Measurements from ENCODE around the gene TRIM2. TPM values are rescaled to one million over a fixed set of nuclear protein-coding genes. Genes with fewer than 3 reads are reported as not detected.

The TRIM2 gene
- total RNA-seq, 1 donor = 38.0 TPM

DNA sequence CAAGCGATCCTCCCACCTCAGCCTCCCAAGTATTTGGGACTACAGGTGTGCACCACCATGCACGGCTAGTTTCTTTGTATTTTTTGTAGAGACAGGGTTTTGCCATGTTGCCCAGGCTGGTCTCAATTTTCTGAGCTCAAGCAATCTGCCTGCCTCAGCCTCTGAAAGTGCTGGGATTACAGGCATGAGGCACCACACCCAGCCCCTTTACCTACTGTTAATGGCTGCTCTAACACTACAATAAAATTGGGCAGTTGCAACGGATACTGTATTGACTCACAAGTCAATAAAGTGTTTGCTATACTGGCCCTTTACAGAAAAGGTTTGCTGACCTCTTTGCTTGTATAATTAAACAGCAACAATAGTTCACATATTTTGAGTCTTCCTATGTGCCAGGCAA is 41.5 kb downstream of the TRIM2 start:
- H3K4me3 ChIP-seq (ENCODE audit: low read depth, low read length) = no peak overlapping the region
- TF ChIP-seq, protein P1, sequence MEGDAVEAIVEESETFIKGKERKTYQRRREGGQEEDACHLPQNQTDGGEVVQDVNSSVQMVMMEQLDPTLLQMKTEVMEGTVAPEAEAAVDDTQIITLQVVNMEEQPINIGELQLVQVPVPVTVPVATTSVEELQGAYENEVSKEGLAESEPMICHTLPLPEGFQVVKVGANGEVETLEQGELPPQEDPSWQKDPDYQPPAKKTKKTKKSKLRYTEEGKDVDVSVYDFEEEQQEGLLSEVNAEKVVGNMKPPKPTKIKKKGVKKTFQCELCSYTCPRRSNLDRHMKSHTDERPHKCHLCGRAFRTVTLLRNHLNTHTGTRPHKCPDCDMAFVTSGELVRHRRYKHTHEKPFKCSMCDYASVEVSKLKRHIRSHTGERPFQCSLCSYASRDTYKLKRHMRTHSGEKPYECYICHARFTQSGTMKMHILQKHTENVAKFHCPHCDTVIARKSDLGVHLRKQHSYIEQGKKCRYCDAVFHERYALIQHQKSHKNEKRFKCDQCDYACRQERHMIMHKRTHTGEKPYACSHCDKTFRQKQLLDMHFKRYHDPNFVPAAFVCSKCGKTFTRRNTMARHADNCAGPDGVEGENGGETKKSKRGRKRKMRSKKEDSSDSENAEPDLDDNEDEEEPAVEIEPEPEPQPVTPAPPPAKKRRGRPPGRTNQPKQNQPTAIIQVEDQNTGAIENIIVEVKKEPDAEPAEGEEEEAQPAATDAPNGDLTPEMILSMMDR (IDR thresholded peaks at IDR 0.05; ENCODE audit: insufficient read depth, low read depth, low read length) = no peak
- DNase-seq (ENCODE audit: low read depth) = no peak

DNA sequence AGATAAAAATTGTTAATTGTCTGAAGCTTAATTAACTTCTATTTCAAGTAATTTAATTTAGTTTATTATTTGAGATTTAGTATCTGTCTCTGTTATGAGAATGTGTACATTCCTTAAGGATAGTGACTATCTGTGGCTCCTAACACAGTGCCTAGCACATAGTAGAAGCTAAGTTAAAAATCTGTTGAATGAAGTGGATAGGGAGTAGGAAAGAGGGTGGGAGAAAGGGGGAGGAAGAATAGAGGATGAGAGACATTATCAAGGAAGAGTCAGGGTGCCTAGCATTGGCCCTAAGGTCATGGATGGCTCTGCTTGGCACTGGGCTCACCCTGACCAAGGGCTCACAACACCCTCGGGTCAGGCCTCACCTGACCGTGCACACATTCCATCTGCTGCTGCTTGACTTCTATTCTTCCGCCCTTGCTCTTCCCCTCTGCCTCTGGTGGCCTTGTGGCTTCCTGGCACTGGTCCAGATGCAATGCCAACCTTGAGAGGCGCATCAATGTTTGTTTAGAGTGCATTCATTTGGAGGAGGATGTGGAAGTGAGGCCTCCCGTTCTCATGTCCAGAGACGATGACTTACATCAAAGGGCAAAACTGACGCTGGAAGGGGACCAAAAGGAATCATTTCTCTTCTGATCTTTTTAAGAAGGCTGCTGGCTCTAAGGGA is 42.3 kb downstream of the TRIM2 start:
- H3K4me3 ChIP-seq (ENCODE audit: low read depth, low read length) = no peak overlapping the region
- TF ChIP-seq, protein P1 (IDR thresholded peaks at IDR 0.05; ENCODE audit: insufficient read depth, low read depth, low read length) = no peak

DNA sequence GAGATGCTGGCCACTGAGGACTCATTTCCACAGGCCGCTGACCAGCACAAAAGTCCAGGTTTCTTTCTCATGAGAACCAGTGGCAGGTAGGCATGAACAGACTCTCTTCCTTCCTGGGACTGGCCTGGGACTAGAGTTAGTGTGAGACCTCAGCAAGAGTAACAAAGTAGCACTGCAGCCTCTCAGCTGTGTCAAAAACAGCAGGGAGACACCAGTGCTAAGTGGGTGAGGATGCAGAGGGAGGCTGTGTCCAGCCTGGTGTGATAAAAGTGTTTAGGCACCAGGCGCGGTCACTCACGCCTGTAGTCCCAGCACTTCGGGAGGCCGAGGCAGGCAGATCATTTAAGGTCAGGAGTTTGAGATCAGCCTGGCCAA is 42.9 kb downstream of the TRIM2 start:
- no peak overlapping the region for H3K4me3 ChIP-seq (ENCODE audit: low read depth, low read length)
- DNase-seq (ENCODE audit: low read depth) = no peak
- TF ChIP-seq, protein P1 (IDR thresholded peaks at IDR 0.05; ENCODE audit: insufficient read depth, low read depth, low read length) = no peak

More for the DNA sequence above, 42.3 kb downstream of the TRIM2 start:
- DNase-seq (ENCODE audit: low read depth) = no peak

DNA sequence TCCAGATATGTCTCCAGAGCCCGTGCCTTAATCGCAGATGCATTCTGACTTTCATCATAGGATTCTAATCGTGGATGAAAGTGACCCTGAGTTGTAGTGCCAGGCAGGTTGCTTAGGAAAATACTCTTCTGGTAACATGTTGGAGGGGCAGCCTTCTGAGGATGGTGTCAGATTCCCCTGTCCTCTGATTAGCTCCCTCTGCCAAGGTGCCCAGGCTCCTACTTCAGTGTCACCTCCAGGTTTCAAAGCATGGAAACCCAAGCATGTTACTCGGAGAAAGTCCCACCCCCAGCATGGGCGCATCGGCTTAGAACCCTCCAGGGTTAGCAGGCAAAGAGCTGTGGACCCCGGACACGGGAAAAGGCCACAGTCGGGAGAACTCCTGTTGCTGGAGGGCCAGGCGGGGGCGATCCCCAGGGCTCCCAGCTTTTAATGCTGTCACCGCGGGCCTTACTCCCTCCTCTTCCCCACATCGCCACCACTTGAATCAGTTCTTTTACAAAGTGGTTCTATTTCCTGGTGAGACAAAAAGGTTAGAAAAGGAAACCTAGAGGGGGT is 44.5 kb downstream of the TRIM2 start:
- peak overlapping the region; percentile 65 for H3K4me3 ChIP-seq (ENCODE audit: low read depth, low read length)
- TF ChIP-seq, protein P1 (IDR thresholded peaks at IDR 0.05; ENCODE audit: insufficient read depth, low read depth, low read length) = no peak
- DNase-seq (ENCODE audit: low read depth) = no peak

GRCh38 chr4:153249199-153250041 is 45.2 kb downstream of the TRIM2 start:
- peak; percentile 75 for DNase-seq (ENCODE audit: low read depth)
- TF ChIP-seq, protein P1 (IDR thresholded peaks at IDR 0.05; ENCODE audit: insufficient read depth, low read depth, low read length) = no peak
- peak overlapping the region; percentile 65 for H3K4me3 ChIP-seq (ENCODE audit: low read depth, low read length)

DNA sequence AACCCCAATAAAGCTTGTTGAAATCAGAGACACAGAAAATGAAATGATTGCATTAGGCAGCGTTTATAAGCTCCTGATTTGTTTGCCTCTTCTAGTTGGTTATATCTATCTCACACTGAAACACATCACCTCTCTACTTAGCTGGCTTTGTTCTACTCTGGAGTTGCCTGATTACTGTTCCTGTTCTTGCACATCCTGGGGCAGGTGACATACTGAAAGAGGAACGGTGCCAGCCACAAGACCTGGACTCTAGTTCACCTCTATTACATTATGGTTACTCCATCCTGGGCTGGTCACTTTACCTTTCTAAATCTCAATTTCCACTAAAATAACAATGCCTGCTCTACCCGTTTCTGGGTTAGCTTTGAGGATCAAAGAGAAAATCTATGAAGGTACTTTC is 47.9 kb downstream of the TRIM2 start:
- no peak overlapping the region for H3K4me3 ChIP-seq (ENCODE audit: low read depth, low read length)
- no peak for DNase-seq (ENCODE audit: low read depth)
- TF ChIP-seq, protein P1 (IDR thresholded peaks at IDR 0.05; ENCODE audit: insufficient read depth, low read depth, low read length) = no peak

All from fibroblast of villous mesenchyme (primary cell).